Ovary (tissue), 3 donors: ENCODE data around the gene CYLD.

ENCODE experiments used
- CTCF ChIP-seq, 3 donors: fragments of 450-650 bp in 2 of 3; fragments of 200-600 bp in 1 of 3; IDR thresholded peaks; one replicate each; pipeline versions ENCODE4 v1.5.1 to v1.8.0; 2016 to 2022; ENCODE audit warnings: antibody characterized with exemption in 3 of 3, mild to moderate bottlenecking in 1 of 3
- POLR2A ChIP-seq: fragments of 450-650 bp; IDR thresholded peaks from one replicate; pipeline ENCODE4 v1.6.1; 2017; ENCODE audit warnings: antibody characterized with exemption, mild to moderate bottlenecking, moderate library complexity
- donor health status: DM: no; HTN: no; CAD: no.

GRCh38 chr16:50717494-50717893, 24.4 kb upstream of the CYLD start:
- no peak for TF ChIP-seq CTCF (IDR thresholded peaks at IDR 0.05)
- TF ChIP-seq POLR2A: no peak
